K562 (cell line): ENCODE measurements around the gene CST4.

ENCODE experiments used
- EZH2 ChIP-seq: IDR thresholded peaks from 2 replicates; pipeline ENCODE4 v1.6.1; 2012; ENCODE audit warnings: low read depth, mild to moderate bottlenecking, inconsistent platforms, low read length, borderline replicate concordance
- POLR2A ChIP-seq: fragments of 450-650 bp; conservative IDR thresholded peaks from 2 replicates; pipeline ENCODE4 v1.6.1; 2016
- RAD21 ChIP-seq, 2 experiments: fragments of 250-450 bp in 1 of 2; fragments of 450-650 bp in 1 of 2; sonication (Bioruptor Pico) in 1 of 2; formaldehyde crosslinking in 1 of 2; IDR thresholded peaks in 1 of 2; conservative IDR thresholded peaks in 1 of 2; 2 replicates each; pipeline versions ENCODE4 v1.4.0 to v1.8.0; 2020 to 2022; ENCODE audit warnings: mild to moderate bottlenecking in 2 of 2, moderate library complexity in 1 of 2
- TAF1 ChIP-seq: IDR thresholded peaks from 2 replicates; pipeline ENCODE4 v1.6.1; 2011; ENCODE audit warnings: mild to moderate bottlenecking, low read length, moderate library complexity; ENCODE audit not compliant: insufficient read depth, control insufficient read depth, severe bottlenecking; ENCODE audit errors: extremely low read depth
- ZNF263 ChIP-seq: sonication (generic); formaldehyde crosslinking; IDR thresholded peaks from 2 replicates; pipeline ENCODE4 v1.8.0; 2022; ENCODE audit warnings: mild to moderate bottlenecking, missing genetic modification reagents, borderline replicate concordance
- TF ChIP-seq, protein P1 (sequence below): fragments of 250-450 bp; sonication (Bioruptor Pico); IDR thresholded peaks from 2 replicates; pipeline ENCODE4 v1.4.0; 2020; ENCODE audit warnings: mild to moderate bottlenecking, moderate library complexity
- TF ChIP-seq, protein P2 (sequence below), 3 experiments: IDR thresholded peaks in 2 of 3; conservative IDR thresholded peaks in 1 of 3; 2 replicates each; pipeline ENCODE4 v1.5.1; 2011 to 2012; ENCODE audit warnings: low read length in 3 of 3, mild to moderate bottlenecking in 3 of 3, control low read depth in 2 of 3, improper control_type of control experiment in 1 of 3, inconsistent platforms in 1 of 3, low read depth in 1 of 3, mixed read lengths in 1 of 3, moderate library complexity in 1 of 3; ENCODE audit not compliant: insufficient read depth in 2 of 3

GRCh38 chr20:23669327-23669726 is 19.5 kb downstream of the CST4 start:
- TF ChIP-seq POLR2A, result no peak
- TF ChIP-seq, protein P1, sequence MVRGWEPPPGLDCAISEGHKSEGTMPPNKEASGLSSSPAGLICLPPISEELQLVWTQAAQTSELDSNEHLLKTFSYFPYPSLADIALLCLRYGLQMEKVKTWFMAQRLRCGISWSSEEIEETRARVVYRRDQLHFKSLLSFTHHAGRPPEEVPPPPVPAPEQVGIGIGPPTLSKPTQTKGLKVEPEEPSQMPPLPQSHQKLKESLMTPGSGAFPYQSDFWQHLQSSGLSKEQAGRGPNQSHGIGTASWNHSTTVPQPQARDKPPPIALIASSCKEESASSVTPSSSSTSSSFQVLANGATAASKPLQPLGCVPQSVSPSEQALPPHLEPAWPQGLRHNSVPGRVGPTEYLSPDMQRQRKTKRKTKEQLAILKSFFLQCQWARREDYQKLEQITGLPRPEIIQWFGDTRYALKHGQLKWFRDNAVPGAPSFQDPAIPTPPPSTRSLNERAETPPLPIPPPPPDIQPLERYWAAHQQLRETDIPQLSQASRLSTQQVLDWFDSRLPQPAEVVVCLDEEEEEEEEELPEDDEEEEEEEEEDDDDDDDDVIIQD, result no peak
- TF ChIP-seq, protein P2, sequence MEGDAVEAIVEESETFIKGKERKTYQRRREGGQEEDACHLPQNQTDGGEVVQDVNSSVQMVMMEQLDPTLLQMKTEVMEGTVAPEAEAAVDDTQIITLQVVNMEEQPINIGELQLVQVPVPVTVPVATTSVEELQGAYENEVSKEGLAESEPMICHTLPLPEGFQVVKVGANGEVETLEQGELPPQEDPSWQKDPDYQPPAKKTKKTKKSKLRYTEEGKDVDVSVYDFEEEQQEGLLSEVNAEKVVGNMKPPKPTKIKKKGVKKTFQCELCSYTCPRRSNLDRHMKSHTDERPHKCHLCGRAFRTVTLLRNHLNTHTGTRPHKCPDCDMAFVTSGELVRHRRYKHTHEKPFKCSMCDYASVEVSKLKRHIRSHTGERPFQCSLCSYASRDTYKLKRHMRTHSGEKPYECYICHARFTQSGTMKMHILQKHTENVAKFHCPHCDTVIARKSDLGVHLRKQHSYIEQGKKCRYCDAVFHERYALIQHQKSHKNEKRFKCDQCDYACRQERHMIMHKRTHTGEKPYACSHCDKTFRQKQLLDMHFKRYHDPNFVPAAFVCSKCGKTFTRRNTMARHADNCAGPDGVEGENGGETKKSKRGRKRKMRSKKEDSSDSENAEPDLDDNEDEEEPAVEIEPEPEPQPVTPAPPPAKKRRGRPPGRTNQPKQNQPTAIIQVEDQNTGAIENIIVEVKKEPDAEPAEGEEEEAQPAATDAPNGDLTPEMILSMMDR (IDR thresholded peaks at IDR 0.05 in 2 of 3, conservative IDR thresholded peaks at IDR 0.05 in 1 of 3; ENCODE audit: insufficient read depth in 2 of 3, low read depth in 1 of 3, low read length in 3 of 3), result no peak
- no peak for TF ChIP-seq TAF1
- no peak for TF ChIP-seq ZNF263 (CRISPR knock-in tag)
- no peak for TF ChIP-seq EZH2
- TF ChIP-seq RAD21 (CRISPR knock-in tag; conservative IDR thresholded peaks at IDR 0.05 in 1 of 2, IDR thresholded peaks at IDR 0.05 in 1 of 2), result no peak
